ENCODE data around the gene COX7A2L. TPM values are rescaled to one million over a fixed set of nuclear protein-coding genes. Genes with fewer than 3 reads are reported as not detected.

COX7A2L gene
- total RNA-seq, 1 donor from 2014 or later, result 85.7 TPM

- Mint-ChIP-seq H3K4me1 (ENCODE audit: low read depth) (no peaks in the 10 kb centered on the region), H3K27ac (no peak overlapping the region), H3K27me3 (no peaks in the 10 kb centered on the region), H3K9me3 (ENCODE audit: low read depth) (no peaks in the 10 kb centered on the region), H3K36me3 (ENCODE audit: insufficient read depth) (peaks cover 18% of the 10 kb centered on the region), H3K4me3 (ENCODE audit: low read depth) (no peak overlapping the region)
- no peak for TF ChIP-seq CTCF (IDR thresholded peaks at IDR 0.05; ENCODE audit: unreplicated experiment)
- no peak for DNase-seq (ENCODE audit: low spot score, unreplicated experiment)
These were observed 43.5 kb downstream of the COX7A2L start for GRCh38 chr2:42317486-42317885.

- Mint-ChIP-seq H3K27ac (no peak overlapping the region), H3K4me1 (ENCODE audit: low read depth) (no peaks in the 10 kb centered on the region), H3K36me3 (ENCODE audit: insufficient read depth) (peaks cover 18% of the 10 kb centered on the region), H3K9me3 (ENCODE audit: low read depth) (no peaks in the 10 kb centered on the region), H3K4me3 (ENCODE audit: low read depth) (no peak overlapping the region), H3K27me3 (no peaks in the 10 kb centered on the region)
- no peak for DNase-seq (ENCODE audit: low spot score, unreplicated experiment)
- no peak for TF ChIP-seq CTCF (IDR thresholded peaks at IDR 0.05; ENCODE audit: unreplicated experiment)
These were observed 44.1 kb downstream of the COX7A2L start for GRCh38 chr2:42316910-42317309.

DNA sequence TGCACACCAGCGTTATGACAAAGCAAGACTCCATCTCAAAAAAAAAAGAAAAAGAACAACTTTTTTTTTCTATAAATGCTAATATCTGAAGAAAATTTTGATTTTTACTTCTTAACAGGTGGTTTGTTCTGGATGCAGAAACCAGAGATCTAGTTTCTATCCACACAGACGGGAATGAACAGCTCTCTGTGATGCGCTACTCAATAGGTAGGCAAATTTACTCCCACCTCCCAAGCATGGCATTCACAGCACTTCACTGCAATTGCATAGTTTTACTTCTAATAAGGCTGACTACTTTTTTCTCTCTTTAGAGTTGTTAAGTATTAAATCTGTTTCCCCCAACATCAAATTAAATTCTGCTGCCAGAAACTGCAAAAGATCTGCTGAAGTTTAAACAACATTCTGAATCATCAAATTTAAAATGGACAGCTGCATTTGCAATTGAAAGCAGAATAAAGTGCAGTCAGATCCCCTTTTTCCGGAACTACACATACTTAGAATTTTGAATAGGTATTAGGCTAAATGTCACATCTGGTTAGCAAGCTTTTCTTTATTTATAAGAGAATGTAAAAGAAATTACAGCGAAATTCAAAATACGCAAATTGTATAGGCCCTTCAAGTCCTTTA is 45.1 kb downstream of the COX7A2L start:
- peaks cover 18% of the 10 kb centered on the region for H3K36me3 Mint-ChIP-seq (ENCODE audit: insufficient read depth)
- no peak for DNase-seq (ENCODE audit: low spot score, unreplicated experiment)
- H3K9me3 Mint-ChIP-seq (ENCODE audit: low read depth), result no peaks in the 10 kb centered on the region
- H3K27me3 Mint-ChIP-seq, result no peaks in the 10 kb centered on the region
- H3K27ac Mint-ChIP-seq, result no peak overlapping the region
- no peak overlapping the region for H3K4me3 Mint-ChIP-seq (ENCODE audit: low read depth)
- no peaks in the 10 kb centered on the region for H3K4me1 Mint-ChIP-seq (ENCODE audit: low read depth)
- no peak for TF ChIP-seq CTCF (IDR thresholded peaks at IDR 0.05; ENCODE audit: unreplicated experiment)

- no peak for TF ChIP-seq CTCF (IDR thresholded peaks at IDR 0.05; ENCODE audit: unreplicated experiment)
- Mint-ChIP-seq H3K27ac (no peak overlapping the region), H3K36me3 (ENCODE audit: insufficient read depth) (peaks cover 15% of the 10 kb centered on the region), H3K4me1 (ENCODE audit: low read depth) (no peaks in the 10 kb centered on the region), H3K9me3 (ENCODE audit: low read depth) (no peaks in the 10 kb centered on the region), H3K4me3 (ENCODE audit: low read depth) (no peak overlapping the region), H3K27me3 (no peaks in the 10 kb centered on the region)
- no peak for DNase-seq (ENCODE audit: low spot score, unreplicated experiment)
These were observed 46.0 kb downstream of the COX7A2L start for GRCh38 chr2:42314892-42315468.

GRCh38 chr2:42312106-42312505 is 48.9 kb downstream of the COX7A2L start:
- peaks cover 11% of the 10 kb centered on the region for H3K36me3 Mint-ChIP-seq (ENCODE audit: insufficient read depth)

More at GRCh38 chr2:42312106-42312505, 48.9 kb downstream of the COX7A2L start:
- Mint-ChIP-seq H3K27ac (no peak overlapping the region), H3K27me3 (no peaks in the 10 kb centered on the region), H3K4me1 (ENCODE audit: low read depth) (no peaks in the 10 kb centered on the region), H3K9me3 (ENCODE audit: low read depth) (no peaks in the 10 kb centered on the region), H3K4me3 (ENCODE audit: low read depth) (no peak overlapping the region)
- no peak for DNase-seq (ENCODE audit: low spot score, unreplicated experiment)
- no peak for TF ChIP-seq CTCF (IDR thresholded peaks at IDR 0.05; ENCODE audit: unreplicated experiment)

Measured in progenitor cell of endocrine pancreas (in vitro differentiated cells).